Stomach (tissue), 9 donors: Measurements from ENCODE around the gene SLC16A8. TPM values are rescaled to one million over a fixed set of nuclear protein-coding genes. Genes with fewer than 3 reads are reported as not detected.

Source experiments
- DNase-seq, 2 donors: peaks; one replicate each; pipeline versions ENCODE4 v3.0.0 to v3.0.0-alpha.2; 2013 to 2019
- H3K27ac ChIP-seq, 5 donors: fragments of 200-600 bp in 4 of 5; sonication (generic) in 4 of 5; one replicate each; pipeline ENCODE4 v1.5.1; 2013 to 2019; ENCODE audit warnings: mild to moderate bottlenecking in 1 of 5, moderate library complexity in 1 of 5
- H3K27me3 ChIP-seq, 3 donors: fragments of 200-600 bp; sonication (generic); one replicate each; pipeline ENCODE4 v1.5.1; 2017 to 2019; ENCODE audit warnings: mixed run types in 1 of 3
- H3K36me3 ChIP-seq, 4 donors: fragments of 200-600 bp; sonication (generic); 1 replicate in 3 of 4; 2 replicates in 1 of 4; pipeline ENCODE4 v1.5.1; 2016 to 2019
- H3K4me1 ChIP-seq, 4 donors: fragments of 200-600 bp; sonication (generic); one replicate each; pipeline ENCODE4 v1.5.1; 2016 to 2019
- H3K4me3 ChIP-seq, 4 donors: fragments of 200-600 bp; sonication (generic) in 3 of 4; one replicate each; pipeline ENCODE4 v1.5.1; 2016 to 2019; ENCODE audit warnings: mild to moderate bottlenecking in 1 of 4
- H3K9me3 ChIP-seq, 4 donors: fragments of 200-600 bp; sonication (generic); one replicate each; pipeline ENCODE4 v1.5.1; 2016 to 2019
- EP300 ChIP-seq: sonication (generic); formaldehyde crosslinking; IDR thresholded peaks from one replicate; pipeline ENCODE4 v1.6.1; 2017; ENCODE audit warnings: antibody characterized with exemption
- POLR2A ChIP-seq, 4 donors: fragments of 450-650 bp; IDR thresholded peaks; one replicate each; pipeline ENCODE4 v1.6.1; 2016; ENCODE audit warnings: antibody characterized with exemption in 4 of 4, control low read depth in 2 of 4, mild to moderate bottlenecking in 1 of 4, moderate library complexity in 1 of 4
- POLR2AphosphoS5 ChIP-seq, 3 donors: sonication (generic); formaldehyde crosslinking; IDR thresholded peaks; one replicate each; pipeline ENCODE4 v1.6.1; 2016; ENCODE audit warnings: antibody characterized with exemption in 3 of 3
- whole genome bisulfite sequencing, 5 donors: extraction: QIAGEN DNeasy Blood & Tissue Kit in 3 of 5; methylation state at CpG; one replicate each; pipeline versions ENCODE4 v1.1.5 to v1.1.7; 2013 to 2018; 5-methylcytosine and 5-hydroxymethylcytosine counted together
- intact Hi-C: fragments of 100-400 bp; cut with DNase I; formaldehyde crosslinking; loops from one replicate; pipeline ENCODE4 v1.15.1; 2023; ENCODE audit warnings: low total_unique reads
- polyA plus RNA-seq, 3 donors: library from polyadenylated mRNA; stranded (reverse); fragments of 200-250 nt; gene quantifications; one replicate each; pipeline ENCODE4 v1.2.3, GENCODE V29; 2013
- total RNA-seq, 5 donors: library from RNA; depleted of rRNA; stranded (reverse); fragments of >200 nt; gene quantifications; one replicate each; pipeline versions ENCODE4 v1.1.0 to v1.2.3, GENCODE V29; 2014 to 2016
- TF ChIP-seq, protein P1 (sequence below), 7 experiments: fragments of 450-650 bp in 4 of 7; fragments of 200-600 bp in 3 of 7; sonication (generic) in 3 of 7; IDR thresholded peaks; one replicate each; pipeline ENCODE4 v1.5.1; 2016 to 2019; ENCODE audit warnings: antibody characterized with exemption in 7 of 7, control low read depth in 2 of 7, mild to moderate bottlenecking in 1 of 7
- donor health status: healthy with polysubstance abuse.
- donor health status: Bipolar disorder and iron deficiency.
- donor health status: healthy.

Gene SLC16A8
- total and polyA plus RNA-seq, 8 donors, result 0.48 TPM; not detected in 7

DNA sequence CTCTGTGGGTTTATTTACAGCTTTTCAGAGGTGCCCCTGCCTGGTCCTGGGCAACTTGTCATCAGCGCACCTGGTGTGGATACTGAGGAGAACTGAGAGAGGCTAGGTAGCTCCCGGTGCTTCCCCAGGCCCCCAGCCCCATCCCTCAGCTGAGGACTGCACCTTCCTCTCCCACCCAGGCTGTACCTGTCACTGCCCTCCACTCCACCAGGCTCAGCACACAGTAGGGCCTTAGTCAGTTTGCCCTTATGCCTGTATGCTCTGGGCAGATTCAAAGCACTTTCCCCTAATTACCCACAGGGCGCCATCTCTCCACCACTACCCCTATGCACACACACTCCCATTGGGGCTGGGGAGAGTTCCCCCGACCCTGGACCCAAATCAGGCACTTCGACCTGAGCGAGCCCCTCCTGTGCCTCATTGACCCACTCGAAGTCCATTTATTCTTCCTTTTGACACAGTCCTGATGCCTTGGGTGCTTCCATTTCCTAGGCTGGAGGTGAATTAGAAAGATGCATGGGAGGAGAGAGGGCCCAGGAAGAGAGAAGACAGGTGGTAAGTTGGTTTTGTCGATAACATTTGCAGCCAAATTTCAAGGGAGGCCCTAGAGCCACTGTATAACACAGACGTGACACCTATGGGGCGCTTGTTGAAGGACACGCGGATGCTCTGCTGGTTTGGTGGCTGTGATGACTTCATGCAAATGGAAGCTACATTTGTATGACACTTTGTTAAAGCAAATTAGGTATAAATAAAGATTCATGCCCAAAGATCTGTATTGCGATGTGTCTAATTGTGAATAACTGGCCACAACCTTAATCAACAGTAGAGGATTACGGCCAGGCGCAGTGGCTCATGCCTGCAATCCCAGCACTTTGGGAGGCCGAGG, 40.6 kb downstream of the SLC16A8 start:
- Histone ChIP-seq H3K27me3 (no peaks in the 10 kb centered on the region), H3K9me3 (no peaks in the 10 kb centered on the region), H3K27ac (no peak overlapping the region), H3K4me1 (peaks cover 0 to 15% (median 0%) of the 10 kb centered on the region in 4 donors), H3K36me3 (no peaks in the 10 kb centered on the region), H3K4me3 (no peak overlapping the region)
- DNase-seq, result no peak
- WGBS, 5 donors, result 84 to 90% (median 89%) methylated on average over 16 of the region's 16 CpGs
- TF ChIP-seq, protein P1, sequence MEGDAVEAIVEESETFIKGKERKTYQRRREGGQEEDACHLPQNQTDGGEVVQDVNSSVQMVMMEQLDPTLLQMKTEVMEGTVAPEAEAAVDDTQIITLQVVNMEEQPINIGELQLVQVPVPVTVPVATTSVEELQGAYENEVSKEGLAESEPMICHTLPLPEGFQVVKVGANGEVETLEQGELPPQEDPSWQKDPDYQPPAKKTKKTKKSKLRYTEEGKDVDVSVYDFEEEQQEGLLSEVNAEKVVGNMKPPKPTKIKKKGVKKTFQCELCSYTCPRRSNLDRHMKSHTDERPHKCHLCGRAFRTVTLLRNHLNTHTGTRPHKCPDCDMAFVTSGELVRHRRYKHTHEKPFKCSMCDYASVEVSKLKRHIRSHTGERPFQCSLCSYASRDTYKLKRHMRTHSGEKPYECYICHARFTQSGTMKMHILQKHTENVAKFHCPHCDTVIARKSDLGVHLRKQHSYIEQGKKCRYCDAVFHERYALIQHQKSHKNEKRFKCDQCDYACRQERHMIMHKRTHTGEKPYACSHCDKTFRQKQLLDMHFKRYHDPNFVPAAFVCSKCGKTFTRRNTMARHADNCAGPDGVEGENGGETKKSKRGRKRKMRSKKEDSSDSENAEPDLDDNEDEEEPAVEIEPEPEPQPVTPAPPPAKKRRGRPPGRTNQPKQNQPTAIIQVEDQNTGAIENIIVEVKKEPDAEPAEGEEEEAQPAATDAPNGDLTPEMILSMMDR (IDR thresholded peaks at IDR 0.05), result no peak
- TF ChIP-seq POLR2AphosphoS5 (IDR thresholded peaks at IDR 0.05), result no peak
- TF ChIP-seq POLR2A (IDR thresholded peaks at IDR 0.05), result no peak
- no peak for TF ChIP-seq EP300
- intact Hi-C loops, result no loop called here

DNA sequence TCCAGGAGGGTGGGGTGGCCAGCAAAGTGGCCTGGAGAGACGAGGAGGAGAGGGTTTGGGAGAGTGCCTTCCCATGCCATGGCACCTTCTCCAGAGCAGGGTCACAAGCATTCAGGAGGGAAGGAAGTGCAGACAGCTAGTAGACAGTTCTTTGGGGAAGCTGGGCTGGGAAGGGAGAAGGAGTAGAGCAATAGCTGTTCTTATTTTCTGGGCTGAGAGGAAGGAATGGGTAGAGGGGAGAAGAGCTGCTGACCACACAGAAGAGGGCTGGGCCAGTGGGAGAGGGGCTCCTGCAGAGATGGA, 41.5 kb downstream of the SLC16A8 start:
- intact Hi-C loops, result no loop called here
- H3K27ac ChIP-seq, result no peak overlapping the region

DNA sequence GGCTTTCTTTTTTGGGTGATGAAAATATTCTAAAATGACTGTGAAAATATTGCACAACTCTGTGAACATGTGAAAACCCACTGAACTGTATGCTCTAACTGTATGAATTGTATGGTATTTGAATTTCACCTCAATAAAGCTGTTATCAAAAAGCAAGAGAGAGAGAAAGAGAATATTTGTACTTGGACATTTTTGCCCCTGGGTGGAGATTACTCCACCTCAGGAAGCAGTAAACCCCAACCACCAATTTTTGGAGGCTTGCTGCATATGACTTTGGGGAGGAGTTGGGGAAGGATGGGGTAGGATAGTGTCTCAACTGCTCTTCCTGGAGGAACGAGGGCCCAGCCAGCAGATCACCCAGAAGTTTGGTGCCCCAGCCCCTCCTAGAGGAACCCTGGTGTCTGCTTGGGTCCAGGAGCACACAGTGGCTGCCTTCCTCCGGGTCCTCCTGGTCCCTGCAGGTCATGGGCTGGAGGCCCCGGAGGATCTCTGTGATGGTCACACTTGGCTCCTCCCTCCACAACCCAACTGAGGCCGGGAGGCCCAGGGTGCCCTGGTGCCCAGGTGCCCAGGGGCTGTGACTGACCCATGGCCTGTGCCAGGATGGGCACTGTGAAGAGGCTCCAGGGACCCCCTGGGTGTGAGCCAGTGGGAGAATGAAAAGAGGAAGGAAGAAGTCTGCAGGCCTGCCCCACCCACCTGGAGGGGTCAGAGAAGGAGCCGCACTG, 42.1 kb downstream of the SLC16A8 start:
- Histone ChIP-seq H3K27ac (no peak overlapping the region), H3K4me3 (no peak overlapping the region), H3K27me3 (no peaks in the 10 kb centered on the region), H3K36me3 (no peaks in the 10 kb centered on the region), H3K9me3 (no peaks in the 10 kb centered on the region), H3K4me1 (peaks cover 0 to 15% (median 0%) of the 10 kb centered on the region in 4 donors)
- no peak for TF ChIP-seq POLR2AphosphoS5 (IDR thresholded peaks at IDR 0.05)
- TF ChIP-seq POLR2A (IDR thresholded peaks at IDR 0.05), result no peak
- TF ChIP-seq, protein P1 (IDR thresholded peaks at IDR 0.05), result no peak
- TF ChIP-seq EP300, result no peak
- no peak for DNase-seq
- WGBS, 5 donors, result 70 to 81% (median 78%) methylated on average over 3 to 5 of the region's 5 CpGs
- intact Hi-C loops, result no loop called here

More for the DNA sequence above, 41.5 kb downstream of the SLC16A8 start:
- no peak for DNase-seq
- H3K9me3 ChIP-seq, result no peaks in the 10 kb centered on the region
- H3K4me1 ChIP-seq, result peaks cover 0 to 15% (median 0%) of the 10 kb centered on the region in 4 donors
- H3K27me3 ChIP-seq, result no peaks in the 10 kb centered on the region
- no peak overlapping the region for H3K4me3 ChIP-seq
- no peaks in the 10 kb centered on the region for H3K36me3 ChIP-seq
- WGBS, 5 donors, result 61 to 86% (median 77%) methylated on average over 1 of the region's 1 CpG
- TF ChIP-seq EP300, result no peak
- TF ChIP-seq POLR2AphosphoS5 (IDR thresholded peaks at IDR 0.05), result no peak
- no peak for TF ChIP-seq POLR2A (IDR thresholded peaks at IDR 0.05)
- TF ChIP-seq, protein P1 (IDR thresholded peaks at IDR 0.05), result no peak

DNA sequence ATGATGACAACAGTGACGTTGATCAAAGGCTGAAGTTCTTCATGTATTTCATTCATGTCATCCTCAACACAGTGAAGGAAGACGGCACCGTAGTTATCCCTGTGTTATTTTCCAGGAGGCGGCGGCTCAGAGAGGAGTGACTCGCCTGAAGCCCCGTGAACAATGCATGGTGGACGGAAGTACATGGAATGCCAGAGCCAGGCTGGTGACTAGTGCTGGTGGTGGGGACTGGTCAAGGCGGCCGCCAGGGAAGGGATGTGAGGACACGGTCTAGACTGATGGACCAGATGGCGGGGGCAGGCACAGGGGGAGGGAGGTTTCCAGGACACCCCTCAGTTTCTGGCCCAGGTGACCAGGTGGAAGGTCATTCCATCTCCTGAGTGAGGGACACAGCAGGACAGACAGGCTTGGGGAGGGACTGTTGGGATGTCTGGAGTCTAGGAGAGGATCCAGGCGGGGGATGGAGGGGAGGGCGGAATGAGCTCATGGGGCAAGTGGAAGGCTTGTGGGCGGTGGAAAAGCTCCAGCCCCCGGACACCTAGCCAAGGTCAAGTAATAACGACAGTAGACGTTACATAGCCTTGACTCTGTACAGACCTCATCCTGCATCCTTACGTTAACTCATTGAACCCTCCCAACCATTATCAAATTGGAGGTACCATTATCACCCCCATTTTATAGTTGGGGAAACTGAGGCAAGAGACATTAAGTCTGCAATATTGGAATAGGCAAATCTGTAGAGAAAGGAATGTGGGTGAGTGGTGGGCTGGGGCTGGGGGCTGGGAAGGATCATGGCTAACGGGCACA, 42.8 kb downstream of the SLC16A8 start:
- TF ChIP-seq POLR2AphosphoS5 (IDR thresholded peaks at IDR 0.05) (no peak), POLR2A (IDR thresholded peaks at IDR 0.05) (no peak), EP300 (no peak)
- TF ChIP-seq, protein P1 (IDR thresholded peaks at IDR 0.05), result no peak
- intact Hi-C loops, result no loop called here
- H3K4me1 ChIP-seq, result peaks cover 0 to 15% (median 0%) of the 10 kb centered on the region in 4 donors
- no peak overlapping the region for H3K27ac ChIP-seq
- no peaks in the 10 kb centered on the region for H3K36me3 ChIP-seq
- H3K27me3 ChIP-seq, result no peaks in the 10 kb centered on the region
- WGBS, 5 donors, result 84 to 88% (median 86%) methylated on average over 20 of the region's 20 CpGs
- DNase-seq, result peak in 1 of 2 donors; percentile 5
- H3K4me3 ChIP-seq, result no peak overlapping the region
- no peaks in the 10 kb centered on the region for H3K9me3 ChIP-seq
